HG02571 (cell line): ENCODE data around the gene GRB10.

Experiments used
- ATAC-seq: cut with Tn5 transposase; IDR thresholded peaks from one replicate; pipeline ENCODE4 v1.9.1; 2021; ENCODE audit warnings: mild to moderate bottlenecking, moderate library complexity; ENCODE audit not compliant: unreplicated experiment

Gene GRB10

GRCh38 chr7:50803359-50804337 lies 21.0 kb upstream of the GRB10 start:
- ATAC-seq = no peak

GRCh38 chr7:50801907-50802306 lies 19.2 kb upstream of the GRB10 start:
- ATAC-seq = no peak

DNA sequence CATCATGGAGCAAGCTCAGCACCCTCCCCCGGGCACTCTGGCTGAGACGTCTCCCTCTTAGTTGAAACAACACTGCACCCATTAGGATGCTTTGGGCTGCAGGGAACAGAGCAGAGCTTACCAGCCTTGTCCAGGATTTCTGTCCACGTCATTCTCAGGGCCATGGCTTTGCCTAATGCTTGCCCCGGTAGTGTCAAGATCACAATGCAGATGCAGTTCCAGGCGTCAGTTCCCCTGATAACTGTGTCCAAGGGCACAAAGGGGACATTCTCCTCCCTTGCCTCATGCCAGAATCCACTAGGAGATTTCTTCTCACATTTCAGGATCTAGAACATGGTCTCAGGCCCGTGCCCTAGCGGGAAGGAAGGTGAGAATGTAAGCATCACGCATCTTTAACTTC lies 17.2 kb upstream of the GRB10 start:
- ATAC-seq = no peak

DNA sequence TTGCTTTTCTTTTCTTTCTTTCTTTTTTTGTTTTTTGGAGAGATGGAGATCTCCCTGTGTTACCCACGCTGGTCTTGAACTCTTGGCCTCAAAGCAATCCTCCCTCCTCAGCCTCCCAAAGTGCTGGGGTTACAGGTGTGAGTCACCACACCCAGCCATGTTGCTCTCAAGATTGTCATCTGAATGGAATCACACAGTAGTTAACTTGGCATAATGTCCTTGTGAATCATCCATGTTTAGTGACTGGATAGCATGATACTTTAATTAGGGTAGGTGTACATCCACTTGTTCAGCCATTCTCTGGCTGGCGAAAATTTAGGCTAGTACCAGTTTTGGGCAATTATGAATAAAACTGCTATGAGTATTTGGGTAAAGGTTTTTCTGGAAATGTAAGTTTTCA lies 15.4 kb upstream of the GRB10 start:
- ATAC-seq = no peak

DNA sequence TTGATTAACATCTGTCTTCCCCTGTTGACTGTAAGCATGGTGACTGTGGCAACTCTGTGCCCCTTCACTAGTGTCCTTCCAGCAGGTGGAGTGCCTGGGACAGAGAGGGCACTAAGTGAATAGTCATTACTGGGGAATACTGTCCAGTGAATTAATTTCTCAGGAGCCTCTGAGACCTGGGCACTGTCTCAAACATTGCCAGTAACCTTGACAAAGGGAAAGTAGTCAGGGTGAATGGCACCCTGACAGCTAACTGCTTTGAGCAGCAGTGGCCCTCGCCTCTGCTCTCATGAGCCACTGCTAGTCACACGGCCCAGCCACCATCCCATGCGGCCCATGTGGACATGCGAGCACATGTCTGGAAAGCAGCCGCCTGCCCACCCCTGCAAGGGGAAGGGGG lies 13.1 kb upstream of the GRB10 start:
- ATAC-seq = no peak

GRCh38 chr7:50795253-50795652 lies 12.6 kb upstream of the GRB10 start:
- ATAC-seq = no peak

DNA sequence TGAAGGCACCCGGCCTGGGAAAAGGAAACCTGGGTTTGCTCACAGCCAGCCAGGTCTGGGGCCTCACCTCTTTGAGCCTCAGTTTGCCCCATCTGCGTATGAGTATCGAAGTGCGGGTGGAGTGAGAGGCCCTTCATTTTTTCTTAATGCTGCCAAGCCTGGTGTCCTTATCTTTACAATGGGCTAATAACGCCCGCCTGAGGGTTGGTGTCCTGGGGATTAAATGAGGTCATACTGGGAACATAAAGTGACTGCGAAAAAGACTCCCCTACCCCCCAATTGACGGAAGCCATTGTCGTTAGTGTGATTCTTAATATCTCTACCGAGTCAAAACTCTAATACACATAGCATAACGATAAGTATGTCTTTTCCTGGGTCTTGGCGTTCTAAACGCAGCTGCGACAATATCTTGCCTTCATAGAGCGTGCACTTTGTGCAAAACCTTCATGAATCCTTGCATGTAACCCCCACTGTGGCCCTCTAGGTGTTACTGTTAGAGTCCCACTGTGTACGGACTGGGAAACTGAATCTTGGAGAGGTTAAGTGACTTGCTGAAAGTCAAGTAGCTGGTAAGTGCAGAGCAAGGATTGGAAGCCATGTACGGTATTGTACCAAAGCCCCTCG lies 11.4 kb upstream of the GRB10 start:
- ATAC-seq = no peak

- ATAC-seq = no peak
Measured at GRCh38 chr7:50793120-50793946, 10.6 kb upstream of the GRB10 start.

DNA sequence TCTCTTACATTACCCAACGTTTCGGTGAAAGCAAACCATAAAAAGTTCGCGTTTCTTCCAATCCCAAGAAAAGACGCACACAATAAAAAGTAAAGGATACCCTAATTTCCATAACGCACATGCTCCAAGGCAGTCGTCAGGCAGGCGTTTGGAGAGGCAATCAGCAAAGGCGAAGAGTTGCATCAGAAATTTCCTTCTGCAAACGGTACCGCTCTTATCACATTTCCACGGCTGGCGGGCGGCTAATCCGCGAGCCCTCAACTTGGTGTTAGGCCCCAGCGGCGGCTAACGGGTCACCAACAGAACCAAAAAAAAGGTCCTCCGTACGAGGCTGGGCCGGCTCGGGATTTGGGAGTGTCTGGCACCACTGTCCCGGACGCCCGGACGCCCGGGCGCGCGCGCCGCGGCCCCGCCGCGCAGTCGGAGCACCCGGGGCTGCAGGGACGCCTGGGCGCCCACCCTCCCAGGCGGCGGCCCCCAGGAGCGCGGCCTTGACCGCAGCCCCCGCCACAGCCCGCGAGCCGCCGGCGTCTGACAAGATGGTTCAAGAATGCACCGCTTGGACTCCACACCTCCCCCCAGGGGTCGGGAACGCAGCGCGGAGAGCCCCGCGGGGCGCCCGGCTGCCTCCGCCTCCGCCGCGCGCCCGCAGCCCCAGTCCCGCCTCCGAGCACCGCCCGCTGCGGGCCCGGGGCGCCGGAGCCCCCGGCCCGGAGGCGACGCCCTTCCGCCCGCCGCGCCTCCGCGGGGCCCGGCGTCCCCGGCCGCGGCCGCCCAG lies 9.8 kb upstream of the GRB10 start:
- no peak for ATAC-seq

GRCh38 chr7:50791938-50792341 lies 9.2 kb upstream of the GRB10 start:
- no peak for ATAC-seq

DNA sequence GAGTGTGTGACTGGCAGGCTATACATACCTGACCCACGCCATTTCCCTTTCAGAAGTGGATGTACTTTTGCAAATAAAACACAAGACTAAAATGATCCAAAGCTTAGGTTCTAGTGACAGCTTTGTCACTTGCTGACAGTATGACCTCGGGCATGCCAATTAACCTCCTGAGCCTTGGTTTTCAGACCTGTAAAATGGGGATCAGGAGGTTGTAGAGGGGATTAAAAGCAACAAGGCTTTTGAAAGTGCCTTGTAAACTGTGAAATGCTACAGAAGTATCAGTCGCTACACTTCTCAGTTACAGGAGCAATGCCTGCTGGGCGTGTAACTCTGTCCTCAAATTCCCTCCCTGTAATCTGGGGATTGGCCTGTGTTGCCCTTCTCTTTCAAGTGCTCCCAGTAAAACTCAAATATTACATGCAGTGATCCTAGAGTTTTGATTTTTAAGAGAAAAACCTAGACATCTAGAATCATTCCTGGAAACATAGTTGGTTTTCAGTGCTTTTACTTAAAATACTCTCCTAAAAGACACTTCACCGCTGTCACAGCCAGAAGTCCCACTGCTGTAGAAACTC lies 8.8 kb upstream of the GRB10 start:
- no peak for ATAC-seq

DNA sequence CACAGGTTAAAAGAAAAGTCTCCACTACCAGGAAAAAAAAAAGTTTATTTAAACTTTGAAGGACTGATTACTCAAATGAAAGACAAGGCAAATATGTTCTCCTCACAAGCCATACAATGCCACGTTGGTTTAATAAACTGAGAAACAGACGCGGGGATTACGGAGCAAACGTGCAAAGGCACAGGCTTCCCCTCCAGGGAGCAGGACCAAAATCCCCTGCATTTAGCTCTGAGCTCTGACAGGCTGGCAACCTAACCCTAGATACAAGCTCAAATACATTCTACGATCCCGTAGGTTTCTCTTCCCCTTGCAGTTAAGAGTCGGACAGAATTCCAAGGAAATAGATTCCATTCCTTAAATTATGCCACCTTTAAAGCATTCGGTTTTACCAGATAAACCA lies 7.7 kb upstream of the GRB10 start:
- no peak for ATAC-seq

- no peak for ATAC-seq
Measured at GRCh38 chr7:50788382-50788781, 5.7 kb upstream of the GRB10 start.

DNA sequence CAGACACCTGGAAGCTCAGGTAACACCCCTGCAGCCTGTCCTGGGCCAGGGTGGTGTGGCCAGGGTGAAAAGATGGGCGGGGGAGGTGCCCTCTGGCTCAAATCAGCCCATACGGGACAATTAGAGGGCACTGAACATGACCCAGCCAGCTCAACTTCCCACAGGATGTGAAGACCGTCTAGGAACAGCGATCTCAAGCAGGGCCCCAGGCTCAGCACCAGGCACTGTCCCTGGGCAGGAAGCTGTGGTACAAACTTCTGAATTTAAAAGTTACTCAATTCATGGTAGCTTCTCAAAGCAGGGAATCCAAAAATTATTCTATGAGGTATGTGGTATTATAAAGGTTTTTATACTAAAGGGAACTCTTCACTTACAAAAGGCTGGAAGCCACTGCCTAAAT lies 5.1 kb upstream of the GRB10 start:
- no peak for ATAC-seq

- ATAC-seq = no peak
Measured at GRCh38 chr7:50785346-50785745, 2.6 kb upstream of the GRB10 start.

DNA sequence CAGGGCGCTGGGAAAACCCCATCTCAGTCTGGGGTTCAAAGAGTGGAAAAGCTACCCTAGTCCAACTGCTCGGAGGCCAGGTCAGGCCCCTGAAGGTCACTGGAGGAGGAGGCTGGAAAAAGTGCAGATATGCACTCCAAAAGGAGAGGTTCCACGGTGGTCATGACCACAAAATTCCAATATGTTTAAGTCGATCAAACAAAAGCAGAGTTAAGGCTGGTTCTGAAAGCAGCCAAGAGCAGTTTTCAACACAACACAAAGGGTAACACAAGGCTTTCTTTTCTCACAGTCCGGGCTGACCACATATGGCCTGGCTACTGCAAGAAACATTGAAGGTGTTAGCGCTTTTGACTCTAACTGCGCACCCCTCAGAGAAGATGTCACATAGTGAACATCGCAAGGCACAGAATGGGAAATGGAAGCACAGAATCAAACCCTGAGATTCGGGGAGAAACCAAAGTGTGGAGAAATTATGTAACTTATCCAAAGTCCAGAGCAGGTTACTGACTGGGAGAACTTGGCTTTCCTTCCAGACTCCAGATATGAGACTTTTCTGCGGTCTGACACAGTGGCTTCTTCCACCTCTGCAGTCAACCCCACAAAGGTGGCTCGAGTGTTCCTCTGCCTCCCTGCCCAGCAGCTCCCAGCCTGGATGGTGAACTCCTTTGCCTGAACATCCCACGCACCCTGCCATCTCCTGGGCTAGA lies 1.3 kb upstream of the GRB10 start:
- ATAC-seq = no peak

DNA sequence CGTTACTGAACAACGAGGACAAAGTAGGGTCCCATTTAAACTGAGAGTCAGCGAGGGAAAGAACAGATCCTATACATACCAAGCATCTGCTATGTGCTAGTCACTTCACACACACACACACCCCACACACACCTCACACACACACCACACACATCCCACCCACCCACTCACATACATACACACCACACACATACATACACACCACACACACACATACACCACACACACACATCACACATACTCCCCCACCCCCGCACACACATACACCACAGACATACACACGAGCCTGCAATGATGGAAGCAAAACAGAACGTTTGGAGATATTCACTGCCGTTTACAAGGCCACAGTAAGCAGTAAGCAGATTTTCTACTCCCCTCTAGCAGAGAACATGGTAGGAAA lies 607 bp upstream of the GRB10 start:
- ATAC-seq = no peak

DNA sequence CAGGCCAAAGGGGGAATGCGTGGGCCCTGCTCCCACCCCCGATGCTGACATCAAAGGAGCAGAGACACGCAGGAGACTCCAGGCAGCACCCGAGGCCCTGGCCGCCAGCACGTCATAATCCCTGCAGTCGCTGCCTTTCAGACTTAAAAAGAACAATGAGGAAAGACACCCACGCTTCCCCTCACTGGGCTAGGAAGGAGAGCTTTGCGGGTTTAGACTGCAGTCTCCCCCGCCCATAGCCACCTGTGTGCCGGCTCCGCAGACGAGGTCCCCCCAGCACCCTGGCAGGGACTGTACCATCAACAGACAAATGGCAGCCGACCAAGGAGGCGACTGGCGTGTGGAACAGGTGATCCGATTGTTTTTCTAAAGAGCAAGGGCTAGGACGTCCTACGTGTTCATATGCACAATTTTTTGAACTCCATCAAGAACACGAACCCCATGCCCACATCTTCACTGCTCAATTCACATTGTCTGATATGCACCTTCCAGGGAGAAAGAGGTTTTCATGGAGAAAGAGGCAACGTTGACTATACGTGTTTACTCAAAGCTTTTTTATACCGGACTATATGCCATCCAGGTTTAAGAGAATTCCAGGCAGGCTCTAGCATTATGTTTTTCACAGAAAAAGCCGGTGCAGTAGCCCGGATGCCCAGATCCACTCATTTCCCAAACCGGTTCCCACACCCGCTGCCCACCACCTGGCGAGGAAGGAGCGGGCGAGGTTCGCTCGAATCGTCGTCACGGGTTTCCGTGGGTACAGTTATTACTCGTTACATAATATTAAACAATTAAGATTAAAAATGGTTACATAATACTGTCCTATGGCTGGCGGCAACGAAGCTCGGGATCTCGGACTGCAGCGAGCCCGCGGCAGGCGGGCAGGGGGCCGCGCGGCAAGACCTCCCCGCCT lies 1.1 kb downstream of the GRB10 start:
- ATAC-seq = no peak

- ATAC-seq = no peak
Measured at GRCh38 chr7:50780436-50780835, 2.3 kb downstream of the GRB10 start.
